ENCODE data around the gene DOCK2. TPM values are rescaled to one million over a fixed set of nuclear protein-coding genes. Genes with fewer than 3 reads are reported as not detected.
"Not testable (repeated sequence)": the region's sequence is repeated elsewhere in the genome, so short reads cannot be mapped to it uniquely, and the experiment has no call there.

The DOCK2 gene
- total RNA-seq, 1 donor from 2014 or later = 217 TPM

- peaks cover 4% of the 10 kb centered on the region for H3K4me1 Mint-ChIP-seq (ENCODE audit: low read depth)
- no peak overlapping the region for H3K27ac Mint-ChIP-seq
- intact Hi-C loops (cut with micrococcal nuclease) = no loop called here
- H3K27me3 Mint-ChIP-seq (ENCODE audit: low read depth) = no peaks in the 10 kb centered on the region
- no peak for DNase-seq (ENCODE audit: low spot score)
- H3K9me3 Mint-ChIP-seq = no peaks in the 10 kb centered on the region
- peaks cover 73% of the 10 kb centered on the region for H3K36me3 Mint-ChIP-seq (ENCODE audit: low read depth)
- no peak overlapping the region for H3K4me3 Mint-ChIP-seq (ENCODE audit: low read depth)
Observed at GRCh38 chr5:169812786-169813185, 175.7 kb downstream of the DOCK2 start.

GRCh38 chr5:169814045-169814444 is 177.0 kb downstream of the DOCK2 start:
- H3K4me3 Mint-ChIP-seq (ENCODE audit: low read depth) = no peak overlapping the region
- peaks cover 3% of the 10 kb centered on the region for H3K9me3 Mint-ChIP-seq
- intact Hi-C loops (cut with micrococcal nuclease) = no loop called here

DNA sequence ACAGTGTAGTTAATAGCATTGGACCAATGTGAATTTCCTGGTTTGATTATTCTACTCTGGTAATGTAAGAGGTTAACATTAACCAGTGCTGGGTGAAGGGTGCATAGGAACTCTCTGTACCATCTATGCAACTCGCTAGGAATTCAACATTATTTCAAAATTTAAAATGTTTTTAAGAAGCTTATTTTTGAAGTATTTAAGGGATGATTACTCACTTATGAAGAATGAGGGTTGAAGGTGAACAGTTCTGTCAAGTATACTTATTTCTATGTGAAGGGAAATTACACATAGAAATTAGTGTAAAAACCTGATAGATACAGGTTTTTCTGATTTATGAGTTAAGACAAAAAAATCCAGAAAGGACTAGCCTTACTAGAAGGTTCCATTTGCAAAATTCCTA is 177.4 kb downstream of the DOCK2 start:
- Mint-ChIP-seq H3K27ac (no peak overlapping the region), H3K36me3 (ENCODE audit: low read depth) (peaks cover 78% of the 10 kb centered on the region), H3K4me1 (ENCODE audit: low read depth) (peaks cover 2% of the 10 kb centered on the region), H3K4me3 (ENCODE audit: low read depth) (no peak overlapping the region), H3K9me3 (peaks cover 5% of the 10 kb centered on the region), H3K27me3 (ENCODE audit: low read depth) (no peaks in the 10 kb centered on the region)
- DNase-seq (ENCODE audit: low spot score) = no peak
- intact Hi-C loops (cut with micrococcal nuclease) = no loop called here

More at GRCh38 chr5:169814045-169814444, 177.0 kb downstream of the DOCK2 start:
- Mint-ChIP-seq H3K4me1 (ENCODE audit: low read depth) (peaks cover 4% of the 10 kb centered on the region), H3K27ac (no peak overlapping the region), H3K27me3 (ENCODE audit: low read depth) (no peaks in the 10 kb centered on the region), H3K36me3 (ENCODE audit: low read depth) (peaks cover 77% of the 10 kb centered on the region)
- no peak for DNase-seq (ENCODE audit: low spot score)

- intact Hi-C loops (cut with micrococcal nuclease) = no loop called here
- no peak overlapping the region for H3K4me3 Mint-ChIP-seq (ENCODE audit: low read depth)
- peaks cover 2% of the 10 kb centered on the region for H3K4me1 Mint-ChIP-seq (ENCODE audit: low read depth)
- H3K27me3 Mint-ChIP-seq (ENCODE audit: low read depth) = no peaks in the 10 kb centered on the region
- no peak for DNase-seq (ENCODE audit: low spot score)
- H3K36me3 Mint-ChIP-seq (ENCODE audit: low read depth) = peaks cover 82% of the 10 kb centered on the region
- no peak overlapping the region for H3K27ac Mint-ChIP-seq
- peaks cover 8% of the 10 kb centered on the region for H3K9me3 Mint-ChIP-seq
Observed at GRCh38 chr5:169817031-169817430, 180.0 kb downstream of the DOCK2 start.

DNA sequence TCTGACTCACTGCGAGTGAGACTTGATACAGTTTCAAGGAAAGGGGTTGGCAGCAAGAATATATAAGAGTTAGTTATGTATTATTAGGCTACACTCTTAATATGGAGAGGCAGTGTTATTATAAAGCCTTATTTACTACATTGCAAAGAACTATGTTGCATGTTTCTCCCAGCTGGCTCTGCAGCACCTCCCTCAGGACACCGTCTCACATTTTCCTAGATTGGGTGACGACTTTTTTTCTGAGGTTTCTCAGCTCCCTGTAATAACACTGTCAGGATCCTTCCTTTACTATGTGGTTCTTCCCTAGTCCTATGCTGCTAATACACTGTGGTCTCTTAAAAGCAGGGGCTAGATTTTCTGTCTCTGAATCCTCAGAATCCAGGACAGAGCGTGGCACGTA is 189.5 kb downstream of the DOCK2 start:
- intact Hi-C loops (cut with micrococcal nuclease) = no loop called here
- no peak for DNase-seq (ENCODE audit: low spot score)
- Mint-ChIP-seq H3K4me3 (ENCODE audit: low read depth) (no peak overlapping the region), H3K9me3 (peaks cover 16% of the 10 kb centered on the region), H3K27me3 (ENCODE audit: low read depth) (no peaks in the 10 kb centered on the region), H3K4me1 (ENCODE audit: low read depth) (peaks cover 17% of the 10 kb centered on the region), H3K27ac (no peak overlapping the region), H3K36me3 (ENCODE audit: low read depth) (peaks cover 45% of the 10 kb centered on the region)

GRCh38 chr5:169827769-169828168 is 190.7 kb downstream of the DOCK2 start:
- peaks cover 28% of the 10 kb centered on the region for H3K4me1 Mint-ChIP-seq (ENCODE audit: low read depth)
- peaks cover 43% of the 10 kb centered on the region for H3K36me3 Mint-ChIP-seq (ENCODE audit: low read depth)
- no peak for DNase-seq (ENCODE audit: low spot score)
- peaks cover 5% of the 10 kb centered on the region for H3K9me3 Mint-ChIP-seq
- H3K27me3 Mint-ChIP-seq (ENCODE audit: low read depth) = no peaks in the 10 kb centered on the region
- H3K4me3 Mint-ChIP-seq (ENCODE audit: low read depth) = no peak overlapping the region
- H3K27ac Mint-ChIP-seq = peak overlapping the region; percentile 14
- intact Hi-C loops (cut with micrococcal nuclease) = no loop called here

DNA sequence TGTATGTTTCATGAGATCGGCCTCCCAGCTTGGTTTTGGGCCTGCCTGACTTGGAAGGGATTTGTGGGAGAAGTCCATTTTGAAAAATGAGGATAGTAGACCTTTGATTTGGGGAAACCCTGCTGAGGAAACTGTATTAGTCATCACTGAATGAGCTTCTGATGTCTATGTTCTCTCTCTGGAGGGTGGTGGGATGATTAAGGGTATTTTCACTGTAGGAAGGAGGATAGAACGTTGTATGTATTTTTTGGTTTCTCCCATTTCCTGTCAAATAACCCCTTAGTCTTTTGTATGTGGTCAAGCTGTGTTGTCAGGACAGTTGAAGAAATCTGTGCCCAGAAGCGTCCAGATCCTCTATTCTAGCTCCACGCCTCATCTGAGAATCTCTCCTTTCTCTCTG is 191.3 kb downstream of the DOCK2 start:
- Mint-ChIP-seq H3K27me3 (ENCODE audit: low read depth) (no peaks in the 10 kb centered on the region), H3K4me3 (ENCODE audit: low read depth) (no peak overlapping the region), H3K36me3 (ENCODE audit: low read depth) (peaks cover 43% of the 10 kb centered on the region), H3K27ac (peak overlapping the region; percentile 14), H3K4me1 (ENCODE audit: low read depth) (peaks cover 35% of the 10 kb centered on the region), H3K9me3 (no peaks in the 10 kb centered on the region)
- intact Hi-C loops (cut with micrococcal nuclease) = no loop called here
- no peak for DNase-seq (ENCODE audit: low spot score)

GRCh38 chr5:169831331-169831730 is 194.3 kb downstream of the DOCK2 start:
- no peaks in the 10 kb centered on the region for H3K9me3 Mint-ChIP-seq
- peaks cover 43% of the 10 kb centered on the region for H3K36me3 Mint-ChIP-seq (ENCODE audit: low read depth)
- no peak for DNase-seq (ENCODE audit: low spot score)
- H3K4me3 Mint-ChIP-seq (ENCODE audit: low read depth) = no peak overlapping the region
- H3K4me1 Mint-ChIP-seq (ENCODE audit: low read depth) = peaks cover 44% of the 10 kb centered on the region
- no peaks in the 10 kb centered on the region for H3K27me3 Mint-ChIP-seq (ENCODE audit: low read depth)
- intact Hi-C loops (cut with micrococcal nuclease) = loop anchor here (10.0 kb wide), 1 partner anchor 127 kb away; no protein-coding TSS in a partner anchor
- peak overlapping the region; percentile 38 for H3K27ac Mint-ChIP-seq

GRCh38 chr5:169832304-169832703 is 195.2 kb downstream of the DOCK2 start:
- intact Hi-C loops (cut with micrococcal nuclease) = loop anchor here (1.0 to 10.0 kb wide), 2 partner anchors 27 to 128 kb away; no protein-coding TSS in a partner anchor
- Mint-ChIP-seq H3K27ac (peak overlapping the region; percentile 71), H3K4me3 (ENCODE audit: low read depth) (no peak overlapping the region), H3K4me1 (ENCODE audit: low read depth) (peaks cover 49% of the 10 kb centered on the region), H3K27me3 (ENCODE audit: low read depth) (no peaks in the 10 kb centered on the region), H3K9me3 (no peaks in the 10 kb centered on the region), H3K36me3 (ENCODE audit: low read depth) (peaks cover 43% of the 10 kb centered on the region)
- DNase-seq (ENCODE audit: low spot score) = no peak

GRCh38 chr5:169832845-169833244 is 195.8 kb downstream of the DOCK2 start:
- Mint-ChIP-seq H3K27ac (peak overlapping the region; percentile 71), H3K36me3 (ENCODE audit: low read depth) (peaks cover 46% of the 10 kb centered on the region), H3K4me3 (ENCODE audit: low read depth) (no peak overlapping the region), H3K27me3 (ENCODE audit: low read depth) (no peaks in the 10 kb centered on the region), H3K9me3 (no peaks in the 10 kb centered on the region), H3K4me1 (ENCODE audit: low read depth) (peaks cover 53% of the 10 kb centered on the region)
- intact Hi-C loops (cut with micrococcal nuclease) = loop anchor here (1.0 to 10.0 kb wide), 2 partner anchors 28 to 128 kb away; no protein-coding TSS in a partner anchor
- DNase-seq (ENCODE audit: low spot score) = no peak

DNA sequence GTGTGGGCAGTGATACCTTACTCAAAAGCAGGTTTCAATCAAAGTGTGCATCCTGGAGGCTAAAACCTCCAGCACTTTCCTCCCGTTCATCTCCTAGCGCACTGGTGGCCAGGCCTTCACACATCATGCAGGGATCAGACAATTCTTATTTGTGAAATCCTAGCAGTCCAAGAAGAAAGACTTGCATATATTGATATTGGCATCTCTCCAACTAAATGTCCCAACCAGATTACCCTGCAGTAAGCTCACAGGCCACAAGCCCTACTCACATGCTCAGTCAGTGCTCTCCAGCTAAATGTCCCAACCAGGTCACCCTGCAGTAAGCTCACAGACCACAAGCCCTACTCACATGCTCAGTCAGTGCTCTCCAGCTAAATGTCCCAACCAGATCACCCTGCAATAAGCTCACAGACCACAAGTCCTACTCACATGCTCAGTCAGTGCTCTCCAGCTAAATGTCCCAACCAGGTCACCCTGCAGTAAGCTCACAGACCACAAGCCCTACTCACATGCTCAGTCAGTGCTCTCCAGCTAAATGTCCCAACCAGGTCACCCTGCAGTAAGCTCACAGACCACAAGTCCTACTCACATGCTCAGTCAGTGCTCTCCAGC is 196.7 kb downstream of the DOCK2 start:
- peaks cover 52% of the 10 kb centered on the region for H3K4me1 Mint-ChIP-seq (ENCODE audit: low read depth)
- H3K36me3 Mint-ChIP-seq (ENCODE audit: low read depth) = peaks cover 46% of the 10 kb centered on the region
- H3K9me3 Mint-ChIP-seq; DNase-seq (ENCODE audit: low spot score); H3K4me3 Mint-ChIP-seq (ENCODE audit: low read depth); H3K27me3 Mint-ChIP-seq (ENCODE audit: low read depth): not testable (repeated sequence)
- intact Hi-C loops (cut with micrococcal nuclease) = loop anchor here (10.0 kb wide), 1 partner anchor 129 kb away; no protein-coding TSS in a partner anchor
- peak overlapping the region; percentile 59 for H3K27ac Mint-ChIP-seq

DNA sequence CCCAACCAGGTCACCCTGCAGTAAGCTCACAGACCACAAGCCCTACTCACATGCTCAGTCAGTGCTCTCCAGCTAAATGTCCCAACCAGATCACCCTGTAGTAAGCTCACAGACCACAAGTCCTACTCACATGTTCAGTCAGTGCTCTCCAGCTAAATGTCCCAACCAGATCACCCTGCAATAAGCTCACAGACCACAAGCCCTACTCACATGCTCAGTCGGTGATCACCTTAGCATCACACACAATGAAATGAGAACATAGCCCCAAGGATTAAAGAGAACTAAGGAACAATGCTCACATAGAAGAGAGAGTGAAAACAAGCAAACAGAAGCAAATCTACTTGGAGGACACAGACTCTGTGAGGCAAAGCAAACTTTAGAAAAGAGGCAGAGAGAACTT is 197.5 kb downstream of the DOCK2 start:
- H3K36me3 Mint-ChIP-seq (ENCODE audit: low read depth) = peaks cover 45% of the 10 kb centered on the region
- DNase-seq (ENCODE audit: low spot score); H3K27me3 Mint-ChIP-seq (ENCODE audit: low read depth); H3K9me3 Mint-ChIP-seq; H3K4me3 Mint-ChIP-seq (ENCODE audit: low read depth): not testable (repeated sequence)
- H3K27ac Mint-ChIP-seq = peak overlapping the region; percentile 87
- H3K4me1 Mint-ChIP-seq (ENCODE audit: low read depth) = peaks cover 53% of the 10 kb centered on the region
- intact Hi-C loops (cut with micrococcal nuclease) = loop anchor here (10.0 kb wide), 1 partner anchor 130 kb away; no protein-coding TSS in a partner anchor

DNA sequence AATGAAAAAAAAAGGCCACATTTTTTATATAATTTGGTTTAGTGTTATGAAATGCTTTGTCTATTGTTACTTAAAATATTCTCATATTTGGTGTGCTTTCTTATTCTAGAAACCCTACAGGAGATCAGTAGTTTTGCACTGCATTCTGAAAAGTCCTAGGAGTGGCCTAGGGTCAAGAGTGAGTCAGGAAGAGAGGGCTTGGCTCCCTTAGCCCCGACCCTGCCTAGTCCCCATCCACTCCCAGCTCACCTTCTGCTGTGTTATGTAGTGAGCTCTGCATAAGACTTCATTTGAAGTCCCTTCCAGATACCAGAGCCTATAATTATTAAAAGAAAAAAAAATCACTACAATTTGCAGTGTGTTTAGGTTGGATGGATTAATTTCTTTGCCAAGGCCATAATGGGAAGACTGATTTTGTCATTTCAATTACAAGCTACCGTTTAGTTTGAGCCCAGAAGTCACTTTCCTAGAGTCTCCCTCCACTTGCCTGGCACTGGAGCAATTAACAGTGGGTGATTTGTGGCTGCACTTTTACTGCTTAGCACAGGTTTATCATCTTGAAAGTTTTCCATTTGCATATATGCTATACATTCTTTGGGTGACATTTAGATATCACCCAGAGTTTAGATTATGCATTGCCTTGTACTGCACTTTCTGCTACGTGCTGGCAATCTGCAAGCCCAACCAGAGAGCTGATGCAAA is 199.9 kb downstream of the DOCK2 start:
- H3K4me3 Mint-ChIP-seq (ENCODE audit: low read depth) = no peak overlapping the region
- intact Hi-C loops (cut with micrococcal nuclease) = loop anchor here (10.0 kb wide), 1 partner anchor 132 kb away; no protein-coding TSS in a partner anchor
- H3K36me3 Mint-ChIP-seq (ENCODE audit: low read depth) = peaks cover 61% of the 10 kb centered on the region
- DNase-seq (ENCODE audit: low spot score) = no peak
- no peak overlapping the region for H3K27ac Mint-ChIP-seq
- no peaks in the 10 kb centered on the region for H3K27me3 Mint-ChIP-seq (ENCODE audit: low read depth)
- H3K9me3 Mint-ChIP-seq = no peaks in the 10 kb centered on the region
- H3K4me1 Mint-ChIP-seq (ENCODE audit: low read depth) = peaks cover 43% of the 10 kb centered on the region

All from activated T-helper 2 cell treated with anti-CD3 and anti-CD28 coated beads, Interferon-gamma antibody, Interleukin-2, Interleukin-4, amounts not matched to agents 10 μg/mL and 5 μg/mL and 100 μg/mL, durations not matched to agents 14 hours and 24 hours and 36 hours (primary cell).